Ecto neural progenitor cell (in vitro differentiated cells): ENCODE data around the gene HACD4.

Experiments
- DNase-seq: peaks from one replicate; pipeline ENCODE4 v3.0.0-alpha.2; 2018; ENCODE audit warnings: low spot score

HACD4 gene, protein sequence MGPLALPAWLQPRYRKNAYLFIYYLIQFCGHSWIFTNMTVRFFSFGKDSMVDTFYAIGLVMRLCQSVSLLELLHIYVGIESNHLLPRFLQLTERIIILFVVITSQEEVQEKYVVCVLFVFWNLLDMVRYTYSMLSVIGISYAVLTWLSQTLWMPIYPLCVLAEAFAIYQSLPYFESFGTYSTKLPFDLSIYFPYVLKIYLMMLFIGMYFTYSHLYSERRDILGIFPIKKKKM

DNA sequence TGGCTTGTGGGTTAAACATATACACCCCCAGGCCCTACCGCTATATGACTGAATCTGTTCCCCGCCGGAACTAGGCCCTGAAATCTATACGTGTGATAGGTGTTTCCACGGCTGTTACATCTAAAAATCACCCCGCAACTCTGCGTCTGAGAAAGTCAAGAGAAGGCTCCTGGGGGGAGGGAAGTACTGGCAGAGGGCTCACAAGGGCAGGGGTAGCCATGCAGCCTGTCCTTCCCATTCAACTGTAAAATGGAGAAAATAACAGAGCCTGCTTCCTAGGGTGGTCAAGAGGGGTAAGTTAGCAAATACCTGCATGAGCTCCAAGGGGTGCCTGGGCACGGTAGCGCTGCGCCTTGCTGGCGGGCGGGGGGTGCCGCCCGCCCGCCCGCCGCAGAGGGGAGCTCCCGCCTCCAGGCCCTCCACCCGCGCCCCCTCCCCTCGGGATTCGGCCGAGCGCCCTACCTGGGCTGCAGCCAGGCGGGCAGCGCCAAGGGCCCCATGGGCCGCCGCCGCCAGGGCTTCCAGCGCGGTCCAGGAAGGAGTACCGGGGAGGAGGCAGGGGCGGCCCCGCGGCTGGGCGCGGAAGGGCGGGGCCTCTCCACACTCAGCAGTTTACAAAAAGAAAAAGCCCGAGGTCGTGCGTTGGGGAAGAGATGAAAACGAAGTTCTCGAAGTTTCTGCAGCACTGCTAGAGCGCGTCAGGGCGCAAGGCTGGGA is at the start of gene HACD4:
Gene HACD4 (minus strand): TSS at position 550 of the 717 bp plus-strand sequence. CDS start 50 bp downstream, at position 500.
- DNase-seq = peak; percentile 71

DNA sequence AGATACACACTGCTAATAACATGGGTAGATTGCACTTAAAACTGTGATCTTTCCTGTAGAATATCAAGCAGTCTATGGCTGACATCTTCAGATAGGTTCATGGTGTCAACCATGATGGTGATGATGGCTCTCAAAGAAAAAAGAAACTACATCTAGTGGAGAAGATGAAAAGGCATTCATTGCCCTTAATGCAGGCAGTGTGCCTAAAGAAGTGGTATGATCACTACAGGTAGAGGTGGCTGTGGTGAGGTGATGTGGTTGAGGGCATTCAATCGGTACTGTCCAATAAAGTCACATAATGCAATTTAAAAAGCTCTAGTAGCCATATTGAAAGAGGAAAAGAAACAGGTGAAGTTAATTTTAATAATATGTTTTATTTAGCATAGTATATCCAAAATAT is 49.4 kb upstream of the HACD4 start:
- DNase-seq = no peak

DNA sequence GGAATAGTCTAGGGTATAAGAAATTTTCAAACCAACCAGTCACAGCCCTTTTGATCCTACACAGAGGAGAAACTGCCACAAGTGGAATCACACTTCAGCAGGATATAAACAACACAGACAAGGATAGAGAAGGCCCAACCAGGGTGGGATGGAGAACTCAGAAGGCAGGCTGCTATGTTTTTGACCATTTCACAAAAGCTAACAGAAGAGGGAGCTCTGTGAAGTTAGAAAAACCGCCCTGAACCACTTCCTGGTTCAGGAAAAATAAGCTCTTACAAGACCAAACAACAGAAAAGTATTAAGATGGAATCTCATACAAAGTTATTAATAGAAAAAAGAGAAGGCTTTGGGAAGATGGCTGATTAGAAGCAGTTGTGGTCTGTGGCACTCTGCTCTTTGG is 47.3 kb upstream of the HACD4 start:
- no peak for DNase-seq

DNA sequence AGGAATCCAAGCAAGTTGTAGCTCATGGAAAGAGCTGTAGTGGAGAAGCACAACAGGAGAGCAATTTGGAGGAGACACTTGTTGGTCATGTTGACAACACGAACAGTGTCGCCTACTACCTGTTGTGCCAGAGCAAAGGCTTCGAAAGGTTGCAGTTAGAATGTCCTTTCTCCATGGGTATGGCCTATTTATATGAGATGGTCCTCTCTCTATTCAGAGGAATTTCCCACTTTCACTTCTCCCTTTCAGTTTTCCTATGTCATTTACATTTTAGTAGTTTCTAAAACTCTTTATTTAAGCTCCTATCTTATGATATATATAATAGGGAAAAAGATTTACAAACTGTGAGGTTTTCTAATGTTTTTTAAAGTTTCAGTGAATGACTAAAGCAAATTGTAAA is 46.3 kb upstream of the HACD4 start, which contains the start of gene IFNB1:
Gene IFNB1 (minus strand): TSS at position 162 of the 400 bp plus-strand sequence. CDS start 73 bp downstream, at position 89.
- no peak for DNase-seq

DNA sequence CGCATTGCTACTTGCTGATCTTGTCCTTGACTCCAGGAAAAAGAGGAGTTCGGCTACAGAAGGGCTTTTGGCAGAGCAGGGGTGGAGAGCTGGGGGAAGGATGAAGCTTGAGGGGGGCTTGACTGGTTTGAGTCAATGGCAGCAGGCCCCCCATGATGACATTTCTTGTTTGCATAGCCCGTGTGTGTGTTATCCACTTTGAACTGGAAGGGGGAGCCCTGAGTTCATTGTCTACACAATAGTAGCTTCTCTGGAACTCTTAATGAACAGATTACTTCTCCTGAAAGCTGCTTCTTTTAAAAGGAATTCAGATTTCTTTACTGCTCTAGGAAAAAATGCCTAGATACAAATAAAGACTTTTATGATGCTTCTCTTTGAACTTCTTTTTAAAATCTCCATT is 44.0 kb upstream of the HACD4 start:
- DNase-seq = no peak

DNA sequence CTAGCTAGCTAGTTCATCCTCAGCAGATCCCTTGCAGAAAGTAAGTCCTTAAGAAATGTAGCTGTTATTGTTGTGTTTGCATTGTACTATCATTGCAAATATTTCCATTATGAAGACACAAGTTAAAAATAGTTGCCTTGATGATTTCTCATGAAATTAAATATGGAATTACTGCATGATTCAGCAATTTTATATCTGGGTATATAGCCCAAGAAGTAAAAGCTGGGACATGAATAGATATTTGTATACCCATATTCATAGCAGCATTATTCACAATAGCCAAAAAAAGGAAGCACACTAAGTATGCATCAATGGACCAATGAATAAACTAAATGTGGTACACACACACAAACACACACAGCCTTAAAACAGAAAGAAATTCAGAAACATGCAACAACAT is 39.5 kb upstream of the HACD4 start:
- no peak for DNase-seq

DNA sequence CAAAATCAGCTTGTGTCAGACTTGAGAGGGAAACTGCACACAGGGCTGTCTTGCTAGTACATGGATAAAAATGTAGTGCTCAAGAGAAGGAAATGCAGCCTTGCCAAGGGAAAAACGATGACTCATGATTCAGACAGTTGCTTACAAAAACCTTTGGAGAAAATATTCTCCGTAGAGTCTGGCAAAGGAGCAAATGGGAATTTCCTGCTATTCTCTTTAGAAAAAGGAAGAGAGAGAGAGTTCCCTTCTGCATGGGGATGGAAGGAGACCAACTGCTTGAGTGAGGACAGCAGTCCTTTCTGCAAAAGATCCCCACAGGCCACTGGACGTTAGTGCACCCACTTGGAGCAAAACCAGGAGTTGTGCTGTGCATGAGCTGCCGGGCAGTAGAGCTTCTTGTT is 38.7 kb upstream of the HACD4 start:
- DNase-seq = no peak

DNA sequence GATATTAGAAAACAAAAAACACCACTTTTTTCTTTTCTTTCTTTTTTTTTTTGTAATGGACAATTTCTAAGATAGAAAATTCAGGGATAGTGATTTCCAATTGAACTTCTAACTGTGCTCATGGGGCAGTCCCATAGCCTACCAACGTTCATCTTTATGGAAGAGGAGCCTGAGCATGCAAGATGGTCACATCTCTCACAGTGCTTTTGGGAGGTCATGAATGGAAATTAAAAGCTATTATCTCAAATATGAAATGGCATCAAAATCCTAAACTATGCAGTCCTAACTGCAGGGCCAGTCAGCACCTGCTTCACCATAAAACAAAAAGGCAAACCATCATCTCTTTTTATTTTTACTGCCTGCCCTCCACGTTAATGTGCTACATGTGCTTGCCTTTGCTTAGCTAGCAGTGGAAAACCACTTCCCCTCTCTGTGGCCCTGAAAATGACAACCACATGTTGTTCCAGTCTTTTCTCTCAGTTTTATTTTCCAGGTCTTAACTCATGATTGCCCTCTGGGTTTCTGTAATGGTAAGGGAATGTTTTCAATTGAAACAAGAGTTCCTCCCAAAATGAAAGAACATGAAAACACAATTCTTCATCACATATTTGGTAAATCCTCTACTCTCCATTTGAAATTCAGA is 29.6 kb upstream of the HACD4 start:
- no peak for DNase-seq

DNA sequence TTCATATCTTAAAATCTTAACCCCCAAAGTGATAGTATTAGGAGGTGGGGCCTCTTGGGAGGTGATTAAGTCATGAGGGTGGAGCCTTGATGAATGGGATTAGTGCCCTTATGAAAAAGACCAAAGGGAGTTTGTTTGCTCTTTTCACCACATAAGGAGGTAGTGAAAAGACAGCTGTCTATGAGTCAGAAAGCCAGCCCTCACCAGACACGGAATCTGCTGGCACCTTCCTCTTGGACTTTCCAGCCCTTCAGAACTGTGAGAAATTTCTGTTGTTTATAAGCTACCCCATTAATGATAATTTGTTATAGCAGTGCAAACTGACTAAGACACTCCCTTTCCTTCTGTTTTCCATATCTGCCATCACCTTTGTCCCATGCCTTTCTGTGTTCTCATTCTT is 25.5 kb upstream of the HACD4 start:
- no peak for DNase-seq

DNA sequence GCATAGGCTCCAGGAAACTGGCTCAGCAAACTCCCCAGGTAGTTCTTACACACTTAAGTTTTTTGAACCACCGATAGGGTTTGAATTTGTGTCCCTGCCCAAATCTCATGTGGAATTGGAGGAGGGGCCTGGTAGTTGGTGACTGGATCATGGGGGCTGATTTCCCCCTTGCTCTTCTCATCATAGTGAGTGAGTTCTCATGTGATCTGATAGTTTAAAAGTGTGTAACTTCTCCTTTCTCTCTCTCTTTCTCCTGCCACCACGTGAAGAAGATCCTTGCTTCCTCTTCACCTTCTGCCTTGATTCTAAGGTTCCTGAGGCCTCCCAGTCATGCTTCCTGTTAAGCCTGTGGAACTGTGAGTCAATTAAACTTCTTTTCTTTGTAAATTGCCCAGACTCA is 22.4 kb upstream of the HACD4 start:
- DNase-seq = no peak

DNA sequence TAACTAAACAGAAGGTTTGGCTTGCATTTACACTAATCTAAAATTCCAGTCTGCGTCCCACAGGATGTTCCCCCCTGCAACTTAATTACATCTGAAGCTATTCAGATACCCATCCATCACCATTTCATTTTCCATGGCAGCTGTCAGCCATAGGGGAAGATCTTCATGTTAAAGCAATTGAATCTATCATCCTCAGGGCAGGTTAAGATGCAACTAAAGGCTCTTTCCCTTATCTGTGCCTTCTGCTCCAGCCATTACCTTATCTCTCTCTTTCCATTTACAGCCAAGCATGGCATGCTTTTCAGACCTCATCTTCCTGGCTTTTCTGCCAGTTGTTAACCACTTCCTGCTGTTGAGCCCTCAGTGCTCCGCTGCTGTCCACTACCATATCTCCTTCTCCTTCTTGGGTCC is 15.8 kb upstream of the HACD4 start:
- DNase-seq = no peak

DNA sequence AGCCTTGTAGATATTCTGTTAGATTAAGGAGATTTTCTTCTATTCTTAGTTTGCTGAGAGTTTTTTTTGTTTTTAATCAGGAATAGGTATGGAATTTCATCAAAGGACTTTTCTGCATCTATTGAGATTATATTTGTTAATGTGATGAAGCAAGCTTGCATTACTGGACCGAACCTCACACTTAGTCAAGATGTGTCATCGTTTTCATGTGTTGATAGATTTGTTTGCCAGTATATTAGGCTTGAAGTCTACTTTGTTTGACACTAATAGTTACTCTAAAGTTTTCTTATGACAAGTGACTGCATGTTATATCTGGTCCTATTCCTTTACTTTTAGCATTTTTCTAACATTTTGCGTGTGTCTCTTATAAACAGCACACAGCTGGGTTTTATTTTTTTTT is 12.4 kb upstream of the HACD4 start:
- DNase-seq = no peak

DNA sequence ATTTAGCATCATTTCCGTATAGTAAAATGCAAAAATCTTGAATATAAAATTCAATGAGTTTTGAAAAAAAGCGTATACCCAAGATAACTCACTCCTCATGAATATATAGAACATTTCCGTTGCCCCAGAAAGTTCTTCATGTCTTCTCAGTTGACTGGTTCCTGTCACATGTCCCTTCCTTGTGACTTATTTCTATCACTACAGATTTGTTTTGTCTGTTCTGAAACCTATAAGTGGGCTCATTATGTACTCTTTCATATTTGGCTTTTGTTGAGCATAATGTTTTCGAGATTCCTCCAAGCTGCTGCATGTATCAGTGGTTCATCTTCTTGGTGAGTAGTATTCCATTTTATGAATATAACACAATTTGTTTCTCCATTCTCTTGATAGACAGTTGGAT is 11.0 kb upstream of the HACD4 start:
- DNase-seq = no peak

DNA sequence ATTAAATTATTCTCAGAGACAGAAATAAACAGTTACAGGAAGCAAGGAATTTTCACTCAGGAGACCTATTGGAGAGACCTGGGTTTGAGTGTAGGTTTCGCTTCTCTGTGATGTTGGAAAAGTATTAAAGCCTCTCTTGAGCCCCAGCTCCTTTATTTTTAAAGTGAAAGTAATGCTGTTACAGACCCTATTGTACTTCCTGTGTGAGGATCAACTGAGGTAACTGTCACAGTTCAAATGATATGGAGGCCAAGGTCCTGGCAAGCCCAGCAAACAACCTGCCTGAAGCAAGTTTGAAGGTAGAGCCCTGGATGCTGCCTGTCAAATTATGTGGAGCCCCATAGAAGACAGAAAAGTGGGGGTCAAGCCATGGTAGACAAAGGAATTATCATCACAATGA is 7.9 kb upstream of the HACD4 start:
- no peak for DNase-seq

DNA sequence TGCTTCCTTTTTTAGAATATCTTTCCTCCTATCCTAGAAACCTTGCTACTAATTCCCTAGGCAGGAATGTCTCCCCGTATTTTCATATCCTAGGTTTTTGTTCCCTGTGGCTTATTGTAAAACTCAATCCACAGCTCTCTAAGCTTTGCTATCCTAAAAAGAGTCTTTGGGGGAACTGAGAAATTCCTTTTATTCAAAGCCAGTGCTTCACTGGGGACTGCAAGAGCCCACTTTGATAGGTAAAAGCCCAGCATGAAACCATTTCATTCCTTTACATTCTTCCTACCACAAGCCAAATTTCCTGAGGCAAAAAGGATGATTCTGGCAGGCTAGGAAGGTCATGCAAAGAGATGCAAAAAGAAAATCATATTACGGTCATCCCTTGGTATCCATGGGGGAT is 5.8 kb upstream of the HACD4 start:
- no peak for DNase-seq

DNA sequence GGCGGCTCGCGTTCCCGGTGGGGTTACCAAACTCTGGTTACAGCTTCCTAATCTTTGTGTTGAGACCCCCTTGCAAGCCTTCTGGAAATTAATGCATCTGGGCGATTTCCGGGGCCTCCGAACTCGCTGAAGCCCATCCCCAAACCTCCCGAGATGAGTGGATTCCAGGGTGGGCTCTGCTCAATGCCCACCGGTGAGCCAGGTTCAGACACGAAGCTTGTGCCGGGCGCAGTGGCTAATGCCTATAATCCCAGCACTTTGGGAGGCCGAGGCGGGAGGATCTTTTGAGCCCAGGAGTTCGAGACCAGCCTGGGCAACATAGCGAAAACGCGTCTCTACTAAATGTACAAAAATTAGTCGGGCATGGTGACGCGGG is 356 bp upstream of the HACD4 start:
- DNase-seq = no peak

DNA sequence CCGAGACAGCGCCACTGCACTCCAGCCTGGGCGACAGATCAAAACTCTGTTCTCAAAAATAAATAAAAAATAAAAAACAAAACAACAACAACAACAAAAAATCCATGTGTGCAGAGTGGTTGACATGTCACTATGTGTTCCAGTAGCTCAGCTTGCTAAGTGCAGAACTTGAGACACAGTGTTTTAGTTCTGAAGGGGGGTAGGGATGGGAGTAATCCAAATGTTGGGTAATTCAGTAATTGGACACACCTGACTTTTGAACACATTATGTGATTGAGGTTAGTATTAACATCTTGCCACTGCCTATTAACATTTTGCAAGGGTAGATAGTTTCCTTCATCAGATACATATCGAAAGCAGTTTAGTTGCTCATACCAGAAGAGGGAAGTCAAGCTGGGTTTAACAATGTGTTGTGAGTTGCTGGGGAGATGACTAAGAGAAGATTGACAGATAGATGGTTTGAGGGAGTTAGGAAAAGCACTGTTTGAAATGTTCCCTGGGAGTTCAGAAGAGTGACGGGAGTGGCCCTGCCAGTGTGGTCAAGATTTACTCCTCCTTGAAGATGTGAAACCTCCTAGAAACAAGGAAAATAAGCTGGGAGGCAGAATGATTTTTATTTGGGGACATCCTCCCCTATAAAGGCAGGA is 928 bp downstream of the HACD4 start:
- no peak for DNase-seq

DNA sequence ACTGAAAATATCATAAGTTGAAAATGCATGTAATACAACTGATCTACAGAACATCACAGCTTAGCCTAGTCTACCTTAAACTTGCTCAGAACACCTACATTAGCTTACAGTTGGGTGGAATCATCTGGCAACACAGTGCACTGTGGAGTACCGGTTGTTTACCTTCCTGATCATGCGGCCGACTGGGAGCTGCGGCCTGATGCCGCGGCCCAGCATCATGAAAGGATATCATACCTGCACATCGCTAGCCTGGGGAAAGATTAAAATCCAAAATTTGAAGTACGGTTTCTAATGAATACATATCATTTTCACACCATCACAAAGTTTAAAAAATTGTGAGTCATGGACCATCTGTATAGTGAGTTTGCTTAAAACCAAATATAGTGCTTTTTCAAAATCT is 1.8 kb downstream of the HACD4 start:
- no peak for DNase-seq

DNA sequence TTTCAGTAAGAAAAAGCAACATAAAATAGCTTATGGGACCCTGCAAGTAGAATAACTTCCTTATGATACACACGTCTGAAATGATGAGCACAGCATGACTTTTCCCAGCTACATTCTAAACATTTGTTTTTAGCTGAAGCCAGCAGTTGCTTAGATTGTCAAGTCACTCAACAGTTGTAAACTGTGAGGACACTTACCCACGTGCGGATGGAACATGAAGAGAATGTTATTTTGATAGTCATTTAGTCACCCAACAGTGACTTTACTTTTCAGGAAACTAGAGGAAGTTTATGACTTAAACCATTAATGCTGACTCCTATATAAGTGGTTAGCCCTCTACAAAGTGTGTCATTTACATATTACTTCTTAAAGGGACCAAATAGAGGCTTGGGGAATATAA is 3.0 kb downstream of the HACD4 start:
- DNase-seq = no peak

DNA sequence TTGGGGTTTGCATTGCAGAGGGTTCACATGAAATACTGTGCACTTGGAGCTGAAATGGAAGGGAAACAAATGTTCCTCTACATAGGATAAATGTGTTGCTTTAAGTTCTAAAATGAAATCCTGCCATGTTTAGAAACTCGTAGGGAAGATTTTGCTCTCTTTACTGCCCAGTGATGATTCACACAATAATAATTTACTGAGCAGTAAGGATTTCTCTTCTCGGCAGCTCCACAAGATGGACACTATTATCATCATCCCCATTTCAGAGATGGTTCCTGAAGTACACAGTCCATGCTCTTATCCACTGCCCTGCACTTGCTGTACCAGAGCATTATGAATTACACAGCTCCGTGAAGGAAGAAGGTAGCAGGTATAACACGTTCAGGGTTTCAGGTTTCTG is 4.1 kb downstream of the HACD4 start:
- no peak for DNase-seq

DNA sequence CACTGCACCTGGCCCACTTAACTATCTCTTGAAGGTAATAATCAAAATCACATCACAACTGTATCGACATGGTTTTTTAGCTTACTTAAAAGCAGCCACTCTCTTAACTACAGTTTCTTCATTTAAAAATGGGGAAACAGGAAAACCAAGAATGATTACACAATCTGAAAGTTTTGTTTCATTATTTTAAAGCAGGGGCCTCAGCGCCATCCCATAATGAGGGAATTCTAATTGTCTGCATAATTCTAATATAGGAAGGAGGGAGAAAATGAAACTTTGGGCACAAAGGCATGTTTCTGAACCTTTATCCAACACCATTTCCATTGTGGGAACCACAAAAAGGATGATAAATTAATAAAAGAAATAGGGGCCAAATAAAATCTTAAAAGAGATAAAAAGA is 7.6 kb downstream of the HACD4 start:
- no peak for DNase-seq

DNA sequence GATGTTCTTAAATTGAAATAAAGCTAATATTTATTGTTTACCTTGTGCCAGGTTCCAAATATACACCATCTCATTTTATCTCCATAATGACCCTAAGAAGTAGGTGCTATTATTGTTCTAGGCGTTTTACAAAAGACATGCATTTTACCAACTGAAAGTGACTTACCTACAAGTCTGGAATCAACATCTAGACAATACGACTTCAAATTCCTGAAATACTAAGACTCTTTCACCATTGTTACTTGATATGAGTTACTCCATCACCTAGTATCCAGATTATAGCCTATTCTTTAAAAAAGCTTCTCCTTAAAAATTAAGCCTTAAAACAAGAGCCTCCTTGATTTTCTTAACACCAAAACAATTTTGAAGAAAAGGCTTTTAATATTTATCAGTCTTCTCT is 13.3 kb downstream of the HACD4 start:
- no peak for DNase-seq
